HEK293 (cell line): ENCODE results near the gene ANKRD36B.
"Not testable (repeated sequence)": the region's sequence is repeated elsewhere in the genome, so short reads cannot be mapped to it uniquely, and the experiment has no call there.

Experiments used
- CTCF ChIA-PET: fragments of 350-600 bp; formaldehyde crosslinking; extraction: SDS; loops from one replicate; lab custom pipeline; 2021; ENCODE audit warnings: antibody characterized with exemption; lab: Yijun Ruan, JAX
- POLR2A ChIA-PET: fragments of 300-600 bp; formaldehyde crosslinking; extraction: SDS; loops from one replicate; lab custom pipeline; 2020; ENCODE audit warnings: antibody characterized with exemption, inconsistent platforms; lab: Yijun Ruan, JAX
- H3K27ac ChIP-seq: fragments of 200-500 bp; sonication (Bioruptor generic); 2 replicates; pipeline ENCODE4 v1.5.1; 2014; ENCODE audit warnings: low read depth, low read length, control low read depth, inconsistent platforms; ENCODE audit errors: extremely low read depth
- H3K36me3 ChIP-seq, 2 experiments: fragments of 200-500 bp in 1 of 2; sonication (Bioruptor generic) in 1 of 2; 1 replicate in 1 of 2; 2 replicates in 1 of 2; pipeline ENCODE4 v1.5.1; 2014 to 2017; ENCODE audit warnings: inconsistent platforms in 2 of 2, low read length in 2 of 2; ENCODE audit not compliant: control insufficient read depth in 2 of 2, insufficient read depth in 1 of 2
- H3K4me1 ChIP-seq: fragments of 200-500 bp; sonication (Bioruptor generic); 2 replicates; pipeline ENCODE4 v1.5.1; 2014; ENCODE audit warnings: mild to moderate bottlenecking, low read length, inconsistent platforms; ENCODE audit not compliant: control insufficient read depth, insufficient read depth
- H3K4me3 ChIP-seq: 2 replicates; pipeline ENCODE4 v1.5.1; 2011; ENCODE audit warnings: low read depth, mild to moderate bottlenecking, control low read depth, low read length, moderate library complexity
- H3K9me3 ChIP-seq: fragments of 200-500 bp; sonication (Bioruptor generic); 2 replicates; pipeline ENCODE4 v1.5.1; 2014; ENCODE audit warnings: low read depth, low read length, inconsistent platforms; ENCODE audit not compliant: control insufficient read depth, insufficient read depth
- CTCF ChIP-seq: fragments of 450-650 bp; formaldehyde crosslinking; IDR thresholded peaks from 2 replicates; pipeline ENCODE4 v1.5.1; 2016; ENCODE audit warnings: missing biosample characterization, missing genetic modification characterization
- ZBTB26 ChIP-seq: fragments of 450-650 bp; formaldehyde crosslinking; optimal IDR thresholded peaks from 2 replicates; pipeline ENCODE3; 2016; ENCODE audit warnings: missing biosample characterization, mild to moderate bottlenecking, missing genetic modification characterization
- ZBTB8A ChIP-seq: fragments of 450-650 bp; formaldehyde crosslinking; IDR thresholded peaks from 2 replicates; pipeline ENCODE4 v1.5.1; 2016; ENCODE audit warnings: missing biosample characterization, missing genetic modification characterization
- ZNF146 ChIP-seq: fragments of 450-650 bp; formaldehyde crosslinking; IDR thresholded peaks from 2 replicates; pipeline ENCODE4 v1.5.1; 2016; ENCODE audit warnings: missing biosample characterization, missing genetic modification characterization
- ZNF335 ChIP-seq: fragments of 450-650 bp; formaldehyde crosslinking; conservative IDR thresholded peaks from 2 replicates; pipeline ENCODE4 v1.5.1; 2016; ENCODE audit warnings: missing biosample characterization, missing genetic modification characterization
- ZNF423 ChIP-seq: fragments of 450-650 bp; formaldehyde crosslinking; IDR thresholded peaks from 2 replicates; pipeline ENCODE4 v1.5.1; 2016; ENCODE audit warnings: missing biosample characterization, missing genetic modification characterization
- ZNF561 ChIP-seq: fragments of 450-650 bp; IDR thresholded peaks from 2 replicates; pipeline ENCODE4 v1.5.1; 2018; ENCODE audit warnings: missing biosample characterization, missing genetic modification characterization, borderline replicate concordance
- ZNF600 ChIP-seq: fragments of 450-650 bp; formaldehyde crosslinking; IDR thresholded peaks from 2 replicates; pipeline ENCODE4 v1.5.1; 2016; ENCODE audit warnings: missing biosample characterization, missing genetic modification characterization
- ZNF654 ChIP-seq: fragments of 450-650 bp; formaldehyde crosslinking; IDR thresholded peaks from 2 replicates; pipeline ENCODE4 v1.5.1; 2016; ENCODE audit warnings: low read depth, missing biosample characterization, missing genetic modification characterization

The ANKRD36B gene

GRCh38 chr2:97608745-97609144 is 19.1 kb upstream of the ANKRD36B start:
- H3K4me1 ChIP-seq, H3K9me3 ChIP-seq, POLR2A ChIA-PET, H3K27ac ChIP-seq, CTCF ChIA-PET, H3K36me3 ChIP-seq, H3K4me3 ChIP-seq: not testable (repeated sequence)

GRCh38 chr2:97605524-97606339 is 16.1 kb upstream of the ANKRD36B start:
- CTCF ChIA-PET, H3K36me3 ChIP-seq, H3K4me3 ChIP-seq, H3K4me1 ChIP-seq, H3K9me3 ChIP-seq, H3K27ac ChIP-seq, POLR2A ChIA-PET: not testable (repeated sequence)

GRCh38 chr2:97605109-97605508 is 15.4 kb upstream of the ANKRD36B start:
- H3K36me3 ChIP-seq, H3K27ac ChIP-seq, CTCF ChIA-PET, POLR2A ChIA-PET, H3K4me1 ChIP-seq, H3K9me3 ChIP-seq, H3K4me3 ChIP-seq: not testable (repeated sequence)

- H3K4me1 ChIP-seq, CTCF ChIA-PET, H3K36me3 ChIP-seq, H3K9me3 ChIP-seq, POLR2A ChIA-PET, H3K4me3 ChIP-seq, H3K27ac ChIP-seq: not testable (repeated sequence)
Measured at GRCh38 chr2:97601537-97601936, 11.9 kb upstream of the ANKRD36B start.

- POLR2A ChIA-PET, CTCF ChIA-PET: not testable (repeated sequence)
- TF ChIP-seq ZNF146 (tag by site-specific recombination), result peak; percentile 52; the same call in 1 of the 2 replicates
Measured at GRCh38 chr2:97596180-97596579, 6.5 kb upstream of the ANKRD36B start.

GRCh38 chr2:97593520-97593919 is 3.8 kb upstream of the ANKRD36B start:
- H3K27ac ChIP-seq, H3K9me3 ChIP-seq, H3K36me3 ChIP-seq, H3K4me3 ChIP-seq, H3K4me1 ChIP-seq, POLR2A ChIA-PET: not testable (repeated sequence)
- CTCF ChIA-PET, result interaction anchor here (4.5 kb wide), 1 partner anchor 105 kb away, joined by 130 read pairs; no protein-coding TSS in a partner anchor

More at GRCh38 chr2:97596180-97596579, 6.5 kb upstream of the ANKRD36B start:
- not testable (repeated sequence) for H3K36me3 ChIP-seq, H3K9me3 ChIP-seq, H3K27ac ChIP-seq, H3K4me1 ChIP-seq, H3K4me3 ChIP-seq

- Histone ChIP-seq H3K27ac (peak overlapping the region; percentile 71; the same call in 1 of the 2 replicates), H3K4me3 (peak overlapping the region; percentile 64)
- CTCF ChIA-PET, result interaction anchor here (0.6 to 4.5 kb wide), 20 partner anchors 53 to 795 kb away, joined by 3 to 130 read pairs (median 4); partner anchors contain the start of genes ACTR1B, C2orf92 and COX5B
- H3K4me1 ChIP-seq, H3K36me3 ChIP-seq, H3K9me3 ChIP-seq: not testable (repeated sequence)
- POLR2A ChIA-PET, result interaction anchor here (0.7 to 1.6 kb wide), 5 partner anchors 55 to 109 kb away, joined by 4 to 8 read pairs (median 6); partner anchors contain the start of genes ACTR1B and COX5B
- 0 out of 2 replicates have a peak, but pooled peaks have one; percentile 26 for TF ChIP-seq ZNF423 (tag by site-specific recombination)
- 0 out of 2 replicates have a peak, but pooled peaks have one; percentile 31 for TF ChIP-seq ZNF561 (tag by site-specific recombination)
- peak; percentile 89 for TF ChIP-seq ZBTB8A (tag by site-specific recombination)
- peak; percentile 52 for TF ChIP-seq ZBTB26 (tag by site-specific recombination)
- TF ChIP-seq CTCF (tag by site-specific recombination), result peak; percentile 88
- TF ChIP-seq ZNF654 (tag by site-specific recombination), result peak; percentile 94
- peak; percentile 75 for TF ChIP-seq ZNF335 (tag by site-specific recombination)
- peak; percentile 62 for TF ChIP-seq ZNF600 (tag by site-specific recombination)
Measured at GRCh38 chr2:97590515-97591394, 1.1 kb upstream of the ANKRD36B start.
